SK-N-SH (cell line): ENCODE results near the gene HHAT. TPM values are rescaled to one million over a fixed set of nuclear protein-coding genes. Genes with fewer than 3 reads are reported as not detected.

Experiments used
- CTCF ChIA-PET: fragments of 300-600, 350-600 bp; formaldehyde crosslinking; extraction: SDS; loops from one replicate; lab custom pipeline; 2021; lab: Yijun Ruan, JAX
- POLR2A ChIA-PET: fragments of 350-600 bp; sonication (Branson Sonifier 250); formaldehyde crosslinking; extraction: SDS; loops from one replicate; lab custom pipeline; 2020; ENCODE audit warnings: antibody characterized with exemption, inconsistent platforms; lab: Yijun Ruan, JAX
- DNase-seq: peaks from one replicate; pipeline ENCODE4 v3.0.0; 2012
- H2AFZ ChIP-seq: fragments of 200-600 bp; sonication (generic); 2 replicates; pipeline ENCODE4 v1.8.1; 2016; ENCODE audit warnings: antibody characterized with exemption, mild to moderate bottlenecking, low read depth
- H3F3A ChIP-seq: fragments of 200-600 bp; sonication (generic); replicated peaks from 2 replicates; pipeline ENCODE3; 2016; ENCODE audit warnings: antibody characterized with exemption, mild to moderate bottlenecking; ENCODE audit not compliant: insufficient read depth
- H3K27ac ChIP-seq, 2 experiments: fragments of 200-500 bp in 1 of 2; fragments of 200-600 bp in 1 of 2; sonication (Bioruptor generic) in 1 of 2; sonication (generic), shearing (Covaris generic) in 1 of 2; 2 replicates each; pipeline versions ENCODE4 v1.5.1 to v1.6.1; 2014 to 2016; ENCODE audit warnings: low read depth in 2 of 2, inconsistent platforms in 1 of 2, low read length in 1 of 2, mild to moderate bottlenecking in 1 of 2, mixed read lengths in 1 of 2
- H3K27me3 ChIP-seq: fragments of 200-600 bp; sonication (generic), shearing (Covaris generic); 2 replicates; pipeline ENCODE4 v1.6.1; 2016; ENCODE audit warnings: mixed run types; ENCODE audit not compliant: insufficient read depth
- H3K36me3 ChIP-seq, 2 experiments: fragments of 200-500 bp in 1 of 2; fragments of 200-600 bp in 1 of 2; sonication (Bioruptor generic) in 1 of 2; sonication (generic) in 1 of 2; replicated peaks in 1 of 2; 2 replicates each; pipeline versions ENCODE3 to v1.5.1; 2014 to 2016; ENCODE audit warnings: low read length in 1 of 2, mild to moderate bottlenecking in 1 of 2; ENCODE audit not compliant: insufficient read depth in 2 of 2, control insufficient read depth in 1 of 2
- H3K4me1 ChIP-seq, 2 experiments: fragments of 200-500 bp in 1 of 2; fragments of 200-600 bp in 1 of 2; sonication (Bioruptor generic) in 1 of 2; sonication (generic), shearing (Covaris generic) in 1 of 2; 2 replicates each; pipeline versions ENCODE4 v1.5.1 to v1.6.1; 2014 to 2016; ENCODE audit warnings: low read depth in 1 of 2, low read length in 1 of 2, mixed run types in 1 of 2; ENCODE audit not compliant: insufficient read depth in 2 of 2, control insufficient read depth in 1 of 2
- H3K4me2 ChIP-seq: fragments of 200-600 bp; sonication (generic), shearing (Covaris generic); 2 replicates; pipeline ENCODE4 v1.6.1; 2017; ENCODE audit warnings: mixed run types
- H3K4me3 ChIP-seq, 2 experiments: fragments of 200-500 bp in 1 of 2; fragments of 200-600 bp in 1 of 2; sonication (Bioruptor generic) in 1 of 2; sonication (generic), shearing (Covaris generic) in 1 of 2; 2 replicates each; pipeline versions ENCODE4 v1.5.1 to v1.8.1; 2014 to 2016; ENCODE audit warnings: low read depth in 2 of 2, inconsistent platforms in 1 of 2, low read length in 1 of 2, mild to moderate bottlenecking in 1 of 2, mixed read lengths in 1 of 2, moderate library complexity in 1 of 2
- H3K79me2 ChIP-seq: fragments of 200-600 bp; sonication (generic); 2 replicates; pipeline ENCODE4 v1.8.1; 2017; ENCODE audit warnings: mild to moderate bottlenecking; ENCODE audit not compliant: insufficient read depth
- H3K9ac ChIP-seq: fragments of 200-600 bp; sonication (generic); 2 replicates; pipeline ENCODE4 v1.6.1; 2017; ENCODE audit warnings: mixed run types
- H3K9me2 ChIP-seq: fragments of 200-600 bp; sonication (generic); 2 replicates; pipeline ENCODE4 v1.6.1; 2017; ENCODE audit warnings: mixed run types
- H3K9me3 ChIP-seq: fragments of 200-600 bp; sonication (generic); 2 replicates; pipeline ENCODE4 v1.6.1; 2017; ENCODE audit warnings: mixed run types, mild to moderate bottlenecking, moderate library complexity
- H4K20me1 ChIP-seq: fragments of 200-600 bp; sonication (generic); 2 replicates; pipeline ENCODE4 v1.6.1; 2017; ENCODE audit warnings: mild to moderate bottlenecking, mixed run types; ENCODE audit not compliant: insufficient read depth
- CHD2 ChIP-seq: fragments of 150-350 bp; IDR thresholded peaks from 2 replicates; pipeline ENCODE4 v1.6.1; 2018; ENCODE audit warnings: low read length; ENCODE audit not compliant: partially characterized antibody
- CTCF ChIP-seq: fragments of 200-600 bp; sonication (generic); IDR thresholded peaks from 2 replicates; pipeline ENCODE4 v1.6.1; 2017; ENCODE audit warnings: antibody characterized with exemption, mild to moderate bottlenecking, moderate library complexity
- ELF1 ChIP-seq: IDR thresholded peaks from 2 replicates; pipeline ENCODE4 v1.4.0; 2012
- EZH2phosphoT487 ChIP-seq: fragments of 200-600 bp; sonication (generic); IDR thresholded peaks from 2 replicates; pipeline ENCODE4 v1.6.1; 2017; ENCODE audit warnings: low read depth, mixed run types, mild to moderate bottlenecking, antibody characterized with exemption, moderate library complexity, borderline replicate concordance
- FOSL2 ChIP-seq: IDR thresholded peaks from 2 replicates; pipeline ENCODE4 v1.4.0; 2012; ENCODE audit warnings: low read depth, mild to moderate bottlenecking, moderate library complexity, borderline replicate concordance
- FOXJ3 ChIP-seq: sonication (generic); formaldehyde crosslinking; IDR thresholded peaks from 2 replicates; pipeline ENCODE4 v1.5.1; 2020; ENCODE audit warnings: mild to moderate bottlenecking, missing genetic modification reagents
- GATA2 ChIP-seq: sonication (generic); formaldehyde crosslinking; IDR thresholded peaks from 2 replicates; pipeline ENCODE4 v1.5.0; 2020; ENCODE audit warnings: mild to moderate bottlenecking, missing genetic modification reagents
- IRF3 ChIP-seq: fragments of 150-350 bp; IDR thresholded peaks from 2 replicates; pipeline ENCODE4 v1.6.1; 2016; ENCODE audit warnings: mild to moderate bottlenecking, low read depth, low read length
- JUND ChIP-seq: IDR thresholded peaks from 2 replicates; pipeline ENCODE4 v1.4.0; 2012
- MXI1 ChIP-seq: IDR thresholded peaks from 2 replicates; pipeline ENCODE4 v1.6.1; 2012; ENCODE audit warnings: mild to moderate bottlenecking, low read depth, low read length, improper control_type of control experiment
- NRF1 ChIP-seq: IDR thresholded peaks from 2 replicates; pipeline ENCODE4 v1.6.1; 2012; ENCODE audit warnings: low read depth, mild to moderate bottlenecking, low read length
- POLR2AphosphoS5 ChIP-seq: IDR thresholded peaks from 2 replicates; pipeline ENCODE4 v1.6.1; 2012; ENCODE audit warnings: low read depth, low read length
- RCOR1 ChIP-seq: fragments of 150-350 bp; IDR thresholded peaks from 2 replicates; pipeline ENCODE4 v1.6.1; 2017; ENCODE audit warnings: antibody characterized with exemption, low read length
- RFX5 ChIP-seq: IDR thresholded peaks from 2 replicates; pipeline ENCODE4 v1.6.1; 2012; ENCODE audit warnings: mild to moderate bottlenecking, improper control_type of control experiment, low read length
- RXRA ChIP-seq: IDR thresholded peaks from 2 replicates; pipeline ENCODE4 v1.4.0; 2012; ENCODE audit warnings: low read depth, mild to moderate bottlenecking, borderline replicate concordance
- TAF1 ChIP-seq: IDR thresholded peaks from 2 replicates; pipeline ENCODE4 v1.6.1; 2012; ENCODE audit warnings: low read depth, mild to moderate bottlenecking, low read length, moderate library complexity, borderline replicate concordance
- TCF12 ChIP-seq: IDR thresholded peaks from 2 replicates; pipeline ENCODE4 v1.4.0; 2012
- USF1 ChIP-seq: IDR thresholded peaks from 2 replicates; pipeline ENCODE4 v1.4.0; 2012; ENCODE audit warnings: low read depth, borderline replicate concordance
- WGBS: methylation state at CpG from one replicate; pipeline ENCODE4 v1.1.6; 2017; ENCODE audit warnings: low lambda C conversion rate; 5-methylcytosine and 5-hydroxymethylcytosine counted together
- polyA plus RNA-seq, 3 experiments: library from polyadenylated mRNA; depleted of rRNA; stranded (reverse); fragments of >200 nt; gene quantifications; 2 replicates each; pipeline ENCODE4 v1.2.3, GENCODE V29; 2012
- TF ChIP-seq, protein P1 (sequence below): IDR thresholded peaks from 2 replicates; pipeline ENCODE4 v1.4.0; 2012; ENCODE audit warnings: low read depth

Gene HHAT
- polyA plus RNA-seq, 1 of the 3 experiments (the other 2 are of a cell fraction): 8.1 TPM

DNA sequence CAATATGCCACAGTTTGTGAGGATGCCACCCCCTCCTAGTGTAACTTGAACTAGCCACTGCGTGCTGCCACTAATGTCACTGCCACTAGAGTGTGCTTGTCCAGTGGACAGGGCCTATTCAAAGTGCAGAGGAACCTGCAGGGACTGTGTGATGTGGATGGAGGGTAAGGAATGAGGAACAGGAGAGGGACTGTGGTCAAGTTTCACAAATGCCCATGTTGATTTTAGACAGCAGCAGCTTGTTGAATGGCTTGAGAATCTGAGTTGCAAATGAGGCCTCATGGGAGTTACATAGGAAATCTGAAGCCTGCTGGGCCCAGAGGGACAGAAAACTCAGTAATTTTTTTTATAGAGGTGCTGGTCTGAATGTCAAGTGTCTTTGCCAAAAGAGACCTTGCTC lies 112.3 kb downstream of the HHAT start:
- DNase-seq: no peak
- Histone ChIP-seq H3K4me3 (no peak overlapping the region), H3K4me1 (peaks cover 13 to 24% of the 10 kb centered on the region in 2 experiments; a peak in 3 of 4 replicates), H3K79me2 (no peaks in the 10 kb centered on the region), H4K20me1 (no peaks in the 10 kb centered on the region), H3K36me3 (no peaks in the 10 kb centered on the region), H3K9ac (no peak overlapping the region), H2AFZ (no peak overlapping the region), H3K4me2 (no peak overlapping the region), H3K9me2 (no peaks in the 10 kb centered on the region)
- POLR2A ChIA-PET: no interaction called here
- CTCF ChIA-PET: interaction anchor here (1.5 to 4.5 kb wide), 4 partner anchors 34 to 695 kb away, joined by 3 to 22 read pairs (median 6); partner anchors contain the start of gene KCNH1
- TF ChIP-seq USF1 (no peak), JUND (no peak), RCOR1 (no peak), POLR2AphosphoS5 (no peak), FOSL2 (no peak), FOXJ3 (CRISPR knock-in tag) (no peak), ELF1 (no peak), IRF3 (no peak), TCF12 (no peak)
- TF ChIP-seq, all 33 proteins: peak for 0
- 83% methylated on average over 1 of the region's 1 CpG for WGBS
- Histone ChIP-seq H3K9me3 (no peaks in the 10 kb centered on the region), H3K27ac (no peak overlapping the region), H3K27me3 (no peaks in the 10 kb centered on the region), H3F3A (peaks cover 16% of the 10 kb centered on the region)

GRCh38 chr1:210445485-210445884 lies 116.8 kb downstream of the HHAT start:
- ChIA-PET POLR2A (no interaction called here), CTCF (interaction anchor here (8.9 kb wide), 1 partner anchor 689 kb away, joined by 264 read pairs; the partner anchor contains the start of gene KCNH1)
- H2AFZ ChIP-seq: no peak overlapping the region
- H3K36me3 ChIP-seq: no peaks in the 10 kb centered on the region
- no peak for DNase-seq
- no peak overlapping the region for H3K4me2 ChIP-seq
- no peak overlapping the region for H3K27ac ChIP-seq
- no peaks in the 10 kb centered on the region for H3K79me2 ChIP-seq
- H4K20me1 ChIP-seq: no peaks in the 10 kb centered on the region
- H3K4me3 ChIP-seq: no peak overlapping the region
- H3K9me3 ChIP-seq: no peaks in the 10 kb centered on the region
- H3K4me1 ChIP-seq: peaks cover 3 to 9% of the 10 kb centered on the region in 2 experiments; a peak in 3 of 4 replicates
- no peak overlapping the region for H3K9ac ChIP-seq
- TF ChIP-seq IRF3 (no peak), USF1 (no peak), CTCF (no peak), ELF1 (no peak), CHD2 (no peak), MXI1 (no peak), GATA2 (no peak), RXRA (no peak), EZH2phosphoT487 (no peak), NRF1 (no peak), JUND (no peak), POLR2AphosphoS5 (no peak), RFX5 (no peak), TAF1 (no peak)
- TF ChIP-seq, protein P1, sequence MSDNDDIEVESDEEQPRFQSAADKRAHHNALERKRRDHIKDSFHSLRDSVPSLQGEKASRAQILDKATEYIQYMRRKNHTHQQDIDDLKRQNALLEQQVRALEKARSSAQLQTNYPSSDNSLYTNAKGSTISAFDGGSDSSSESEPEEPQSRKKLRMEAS: no peak
- no peaks in the 10 kb centered on the region for H3K27me3 ChIP-seq
- H3K9me2 ChIP-seq: no peaks in the 10 kb centered on the region
- peaks cover 6% of the 10 kb centered on the region for H3F3A ChIP-seq
